Transverse colon (tissue), 4 donors: ENCODE data around the gene LRRC17.

Experiments
- EP300 ChIP-seq: sonication (generic); formaldehyde crosslinking; IDR thresholded peaks from one replicate; pipeline ENCODE4 v1.6.1; 2017; ENCODE audit warnings: antibody characterized with exemption, low read depth
- POLR2A ChIP-seq: fragments of 450-650 bp; IDR thresholded peaks from one replicate; pipeline ENCODE4 v1.6.1; 2016; ENCODE audit warnings: antibody characterized with exemption, mild to moderate bottlenecking, moderate library complexity
- POLR2AphosphoS5 ChIP-seq, 3 donors: sonication (generic); formaldehyde crosslinking; IDR thresholded peaks; one replicate each; pipeline ENCODE4 v1.6.1; 2016; ENCODE audit warnings: antibody characterized with exemption in 3 of 3
- TF ChIP-seq, protein P1 (sequence below), 5 experiments: fragments of 200-600 bp in 3 of 5; fragments of 450-650 bp in 2 of 5; sonication (generic) in 3 of 5; IDR thresholded peaks; 1 replicate in 2 of 5; 2 replicates in 3 of 5; pipeline ENCODE4 v1.5.1; 2016 to 2017; ENCODE audit warnings: antibody characterized with exemption in 5 of 5, inconsistent platforms in 3 of 5, mild to moderate bottlenecking in 2 of 5, moderate library complexity in 1 of 5

- TF ChIP-seq, protein P1, sequence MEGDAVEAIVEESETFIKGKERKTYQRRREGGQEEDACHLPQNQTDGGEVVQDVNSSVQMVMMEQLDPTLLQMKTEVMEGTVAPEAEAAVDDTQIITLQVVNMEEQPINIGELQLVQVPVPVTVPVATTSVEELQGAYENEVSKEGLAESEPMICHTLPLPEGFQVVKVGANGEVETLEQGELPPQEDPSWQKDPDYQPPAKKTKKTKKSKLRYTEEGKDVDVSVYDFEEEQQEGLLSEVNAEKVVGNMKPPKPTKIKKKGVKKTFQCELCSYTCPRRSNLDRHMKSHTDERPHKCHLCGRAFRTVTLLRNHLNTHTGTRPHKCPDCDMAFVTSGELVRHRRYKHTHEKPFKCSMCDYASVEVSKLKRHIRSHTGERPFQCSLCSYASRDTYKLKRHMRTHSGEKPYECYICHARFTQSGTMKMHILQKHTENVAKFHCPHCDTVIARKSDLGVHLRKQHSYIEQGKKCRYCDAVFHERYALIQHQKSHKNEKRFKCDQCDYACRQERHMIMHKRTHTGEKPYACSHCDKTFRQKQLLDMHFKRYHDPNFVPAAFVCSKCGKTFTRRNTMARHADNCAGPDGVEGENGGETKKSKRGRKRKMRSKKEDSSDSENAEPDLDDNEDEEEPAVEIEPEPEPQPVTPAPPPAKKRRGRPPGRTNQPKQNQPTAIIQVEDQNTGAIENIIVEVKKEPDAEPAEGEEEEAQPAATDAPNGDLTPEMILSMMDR (IDR thresholded peaks at IDR 0.05) = no peak
- TF ChIP-seq EP300 (no peak), POLR2A (no peak), POLR2AphosphoS5 (IDR thresholded peaks at IDR 0.05) (no peak)
Observed at GRCh38 chr7:102917436-102918353, 4.9 kb downstream of the LRRC17 start.
